Spleen (tissue), 7 donors: ENCODE data around the gene MICAL2.

Experiments
- CTCF ChIP-seq, 11 experiments: fragments of 200-600 bp in 7 of 11; fragments of 450-650 bp in 4 of 11; sonication (generic) in 4 of 11; IDR thresholded peaks in 8 of 11; conservative IDR thresholded peaks in 3 of 11; 1 replicate in 7 of 11; 2 replicates in 4 of 11; pipeline versions ENCODE4 v1.4.0 to v1.8.0; 2016 to 2021; ENCODE audit warnings: antibody characterized with exemption in 11 of 11, inconsistent platforms in 4 of 11, mild to moderate bottlenecking in 1 of 11
- POLR2A ChIP-seq, 3 donors: fragments of 450-650 bp; IDR thresholded peaks; one replicate each; pipeline ENCODE4 v1.5.1; 2017; ENCODE audit warnings: antibody characterized with exemption in 3 of 3, mild to moderate bottlenecking in 1 of 3
- POLR2AphosphoS5 ChIP-seq, 3 donors: sonication (generic); formaldehyde crosslinking; IDR thresholded peaks; one replicate each; pipeline ENCODE4 v1.5.1; 2017; ENCODE audit warnings: antibody characterized with exemption in 3 of 3
- donor health status: DM: no; HTN: no; CAD: no; lungs with moderate emphysema.
- donor health status: DM: no; HTN: no; CAD: no.
- donor health status: DM: no; HTN: no; CAD: no.

- no peak for TF ChIP-seq POLR2AphosphoS5 (IDR thresholded peaks at IDR 0.05)
- no peak for TF ChIP-seq POLR2A (IDR thresholded peaks at IDR 0.05)
- no peak for TF ChIP-seq CTCF (IDR thresholded peaks at IDR 0.05 in 8 of 11, conservative IDR thresholded peaks at IDR 0.05 in 3 of 11)
Measured at GRCh38 chr11:12182676-12183541, 72.5 kb downstream of the MICAL2 start.
